HG03196 (cell line): ENCODE data around the gene PI4K2B.
"Not testable (repeated sequence)": the region's sequence is repeated elsewhere in the genome, so short reads cannot be mapped to it uniquely, and the experiment has no call there.

Experiments
- ATAC-seq: cut with Tn5 transposase; IDR thresholded peaks from one replicate; pipeline ENCODE4 v1.9.1; 2021; ENCODE audit not compliant: unreplicated experiment

Gene PI4K2B

GRCh38 chr4:25240754-25241210, 6.9 kb downstream of the PI4K2B start:
- ATAC-seq = not testable (repeated sequence)

GRCh38 chr4:25242195-25242594, 8.4 kb downstream of the PI4K2B start:
- not testable (repeated sequence) for ATAC-seq

- no peak for ATAC-seq
Measured at GRCh38 chr4:25245181-25245580, 11.3 kb downstream of the PI4K2B start.

GRCh38 chr4:25246680-25247611, 13.1 kb downstream of the PI4K2B start:
- no peak for ATAC-seq

GRCh38 chr4:25248875-25249274, 15.0 kb downstream of the PI4K2B start:
- not testable (repeated sequence) for ATAC-seq

- ATAC-seq = not testable (repeated sequence)
Measured at GRCh38 chr4:25249494-25249893, 15.7 kb downstream of the PI4K2B start.

- no peak for ATAC-seq
Measured at GRCh38 chr4:25252230-25253070, 18.6 kb downstream of the PI4K2B start.

- no peak for ATAC-seq
Measured at GRCh38 chr4:25253071-25253445, 19.2 kb downstream of the PI4K2B start.

- ATAC-seq = not testable (repeated sequence)
Measured at GRCh38 chr4:25253786-25254185, 20.0 kb downstream of the PI4K2B start.

GRCh38 chr4:25258980-25259578, 25.2 kb downstream of the PI4K2B start:
- ATAC-seq = no peak

- ATAC-seq = no peak
Measured at GRCh38 chr4:25271866-25272265, 38.0 kb downstream of the PI4K2B start.

GRCh38 chr4:25280210-25280609, 46.4 kb downstream of the PI4K2B start:
- ATAC-seq = no peak

- ATAC-seq = no peak
Measured at GRCh38 chr4:25283948-25284347, 50.1 kb downstream of the PI4K2B start.

GRCh38 chr4:25284466-25284865, 50.6 kb downstream of the PI4K2B start:
- no peak for ATAC-seq

GRCh38 chr4:25290490-25291067, 56.7 kb downstream of the PI4K2B start:
- no peak for ATAC-seq

GRCh38 chr4:25291158-25291733, 57.4 kb downstream of the PI4K2B start:
- ATAC-seq = no peak

GRCh38 chr4:25297528-25298242, 63.9 kb downstream of the PI4K2B start:
- ATAC-seq = no peak

GRCh38 chr4:25299476-25300203, 65.8 kb downstream of the PI4K2B start:
- no peak for ATAC-seq

GRCh38 chr4:25301471-25301870, 67.6 kb downstream of the PI4K2B start:
- no peak for ATAC-seq
